Sigmoid colon (tissue), 7 donors: ENCODE results near the gene EIF4E2. TPM values are rescaled to one million over a fixed set of nuclear protein-coding genes. Genes with fewer than 3 reads are reported as not detected.

Source experiments
- DNase-seq: peaks from one replicate; pipeline ENCODE4 v3.0.0-alpha.2; 2019
- H3K27ac ChIP-seq, 4 donors: fragments of 200-600 bp; sonication (generic); one replicate each; pipeline ENCODE4 v1.5.1; 2016 to 2019; ENCODE audit warnings: mild to moderate bottlenecking in 1 of 4
- H3K27me3 ChIP-seq, 3 donors: fragments of 200-600 bp; sonication (generic); one replicate each; pipeline ENCODE4 v1.5.1; 2019; ENCODE audit warnings: mild to moderate bottlenecking in 1 of 3
- H3K36me3 ChIP-seq, 4 donors: fragments of 200-600 bp; sonication (generic); one replicate each; pipeline ENCODE4 v1.5.1; 2016 to 2019
- H3K4me1 ChIP-seq, 4 donors: fragments of 200-600 bp; sonication (generic); one replicate each; pipeline ENCODE4 v1.5.1; 2017 to 2019
- H3K4me3 ChIP-seq, 4 donors: fragments of 200-600 bp; sonication (generic); one replicate each; pipeline ENCODE4 v1.5.1; 2017 to 2019; ENCODE audit warnings: mild to moderate bottlenecking in 2 of 4, moderate library complexity in 1 of 4
- H3K9me3 ChIP-seq, 4 donors: fragments of 200-600 bp in 3 of 4; sonication (generic) in 3 of 4; one replicate each; pipeline versions ENCODE4 v1.5.1 to v1.6.1; 2013 to 2019
- EP300 ChIP-seq, 4 donors: sonication (generic); formaldehyde crosslinking; IDR thresholded peaks; one replicate each; pipeline ENCODE4 v1.6.1; 2017; ENCODE audit warnings: antibody characterized with exemption in 4 of 4
- POLR2A ChIP-seq, 2 donors: fragments of 450-650 bp; IDR thresholded peaks; one replicate each; pipeline ENCODE4 v1.6.1; 2016; ENCODE audit warnings: antibody characterized with exemption in 2 of 2, mild to moderate bottlenecking in 2 of 2, moderate library complexity in 2 of 2
- POLR2AphosphoS5 ChIP-seq, 4 donors: sonication (generic); formaldehyde crosslinking; IDR thresholded peaks; one replicate each; pipeline ENCODE4 v1.6.1; 2017; ENCODE audit warnings: antibody characterized with exemption in 4 of 4
- WGBS, 2 donors: extraction: QIAGEN DNeasy Blood & Tissue Kit; methylation state at CpG; one replicate each; pipeline ENCODE4 v1.1.7; 2013; 5-methylcytosine and 5-hydroxymethylcytosine counted together
- intact Hi-C: fragments of 100-400 bp; cut with DNase I; formaldehyde crosslinking; loops from one replicate; pipeline ENCODE4 v1.15.1; 2023
- polyA plus RNA-seq, 3 donors: library from polyadenylated mRNA; stranded (reverse); fragments of 200-250 nt; gene quantifications; one replicate each; pipeline ENCODE4 v1.2.3, GENCODE V29; 2013
- total RNA-seq, 4 donors: library from RNA; depleted of rRNA; stranded (reverse); fragments of >200 nt; gene quantifications; one replicate each; pipeline ENCODE4 v1.1.0, GENCODE V29; 2016
- TF ChIP-seq, protein P1 (sequence below), 4 experiments: fragments of 450-650 bp in 3 of 4; fragments of 200-600 bp in 1 of 4; IDR thresholded peaks; one replicate each; pipeline ENCODE4 v1.5.1; 2016 to 2019; ENCODE audit warnings: antibody characterized with exemption in 4 of 4, mild to moderate bottlenecking in 3 of 4, moderate library complexity in 2 of 4
- donor health status: healthy with polysubstance abuse.
- donor health status: Bipolar disorder and iron deficiency.
- donor health status: healthy.

The EIF4E2 gene
- total and polyA plus RNA-seq, 7 donors = 42.5 to 131 (median 55.1) TPM

DNA sequence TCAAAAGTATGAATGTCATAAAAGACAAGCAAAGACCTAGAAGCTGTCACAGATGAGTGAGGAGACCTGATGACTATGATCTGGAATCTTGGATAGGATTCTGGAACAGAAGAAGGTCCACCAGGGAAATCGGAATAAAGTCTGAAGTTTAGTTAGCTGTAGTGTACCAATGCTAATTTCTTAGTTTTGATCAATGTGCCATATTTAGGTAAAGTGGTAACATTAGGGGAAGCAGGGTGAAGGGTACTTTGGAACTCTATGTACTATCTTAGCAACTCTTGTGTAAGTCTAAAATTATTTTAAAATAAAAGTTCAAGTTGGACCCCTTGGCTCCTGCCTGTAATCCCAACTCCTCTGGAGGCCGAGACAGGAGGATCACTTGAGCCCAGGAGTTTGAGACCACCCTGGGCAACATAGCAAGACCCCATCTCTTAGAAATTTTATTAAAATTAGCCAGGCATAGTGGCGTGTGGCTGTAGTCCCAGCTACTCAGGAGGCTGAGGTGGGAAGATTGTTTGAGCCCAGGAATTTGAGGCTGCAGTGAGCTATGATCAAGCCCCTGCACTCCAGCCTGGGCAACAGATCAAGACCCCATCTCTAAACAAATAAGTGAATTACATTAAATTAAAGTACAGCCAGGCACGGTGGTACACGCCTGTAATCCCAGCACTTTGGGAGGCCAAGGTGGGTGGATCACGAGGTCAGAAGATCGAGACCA is 47.0 kb downstream of the EIF4E2 start:
- Histone ChIP-seq H3K27ac (no peak overlapping the region), H3K27me3 (no peaks in the 10 kb centered on the region), H3K9me3 (no peaks in the 10 kb centered on the region), H3K36me3 (no peaks in the 10 kb centered on the region), H3K4me1 (peaks cover 0 to 18% (median 14%) of the 10 kb centered on the region in 4 donors), H3K4me3 (no peak overlapping the region)
- intact Hi-C loops = no loop called here
- no peak for DNase-seq
- TF ChIP-seq, protein P1, sequence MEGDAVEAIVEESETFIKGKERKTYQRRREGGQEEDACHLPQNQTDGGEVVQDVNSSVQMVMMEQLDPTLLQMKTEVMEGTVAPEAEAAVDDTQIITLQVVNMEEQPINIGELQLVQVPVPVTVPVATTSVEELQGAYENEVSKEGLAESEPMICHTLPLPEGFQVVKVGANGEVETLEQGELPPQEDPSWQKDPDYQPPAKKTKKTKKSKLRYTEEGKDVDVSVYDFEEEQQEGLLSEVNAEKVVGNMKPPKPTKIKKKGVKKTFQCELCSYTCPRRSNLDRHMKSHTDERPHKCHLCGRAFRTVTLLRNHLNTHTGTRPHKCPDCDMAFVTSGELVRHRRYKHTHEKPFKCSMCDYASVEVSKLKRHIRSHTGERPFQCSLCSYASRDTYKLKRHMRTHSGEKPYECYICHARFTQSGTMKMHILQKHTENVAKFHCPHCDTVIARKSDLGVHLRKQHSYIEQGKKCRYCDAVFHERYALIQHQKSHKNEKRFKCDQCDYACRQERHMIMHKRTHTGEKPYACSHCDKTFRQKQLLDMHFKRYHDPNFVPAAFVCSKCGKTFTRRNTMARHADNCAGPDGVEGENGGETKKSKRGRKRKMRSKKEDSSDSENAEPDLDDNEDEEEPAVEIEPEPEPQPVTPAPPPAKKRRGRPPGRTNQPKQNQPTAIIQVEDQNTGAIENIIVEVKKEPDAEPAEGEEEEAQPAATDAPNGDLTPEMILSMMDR (IDR thresholded peaks at IDR 0.05) = no peak
- TF ChIP-seq EP300 (IDR thresholded peaks at IDR 0.05) (no peak), POLR2A (IDR thresholded peaks at IDR 0.05) (no peak), POLR2AphosphoS5 (IDR thresholded peaks at IDR 0.05) (no peak)
- 81 to 95% methylated on average over 7 of the region's 7 CpGs for WGBS, 2 donors

GRCh38 chr2:232598293-232598692 is 47.8 kb downstream of the EIF4E2 start:
- intact Hi-C loops = no loop called here
- 89 to 90% methylated on average over 4 of the region's 4 CpGs for WGBS, 2 donors

GRCh38 chr2:232600053-232600773 is 49.7 kb downstream of the EIF4E2 start:
- H3K36me3 ChIP-seq = no peaks in the 10 kb centered on the region
- 90 to 92% methylated on average over 17 of the region's 17 CpGs for WGBS, 2 donors
- no peaks in the 10 kb centered on the region for H3K4me1 ChIP-seq
- H3K27ac ChIP-seq = no peak overlapping the region
- DNase-seq = no peak
- H3K27me3 ChIP-seq = no peaks in the 10 kb centered on the region
- no peak overlapping the region for H3K4me3 ChIP-seq
- no peaks in the 10 kb centered on the region for H3K9me3 ChIP-seq
- TF ChIP-seq POLR2A (IDR thresholded peaks at IDR 0.05) = no peak
- TF ChIP-seq EP300 (IDR thresholded peaks at IDR 0.05) = no peak
- TF ChIP-seq, protein P1 (IDR thresholded peaks at IDR 0.05) = no peak
- intact Hi-C loops = loop anchor here (10.0 kb wide), 1 partner anchor 845 kb away; no protein-coding TSS in a partner anchor

More at GRCh38 chr2:232598293-232598692, 47.8 kb downstream of the EIF4E2 start:
- no peaks in the 10 kb centered on the region for H3K9me3 ChIP-seq
- no peak overlapping the region for H3K4me3 ChIP-seq
- peaks cover 0 to 10% (median 6%) of the 10 kb centered on the region in 4 donors for H3K4me1 ChIP-seq
- TF ChIP-seq POLR2AphosphoS5 (IDR thresholded peaks at IDR 0.05) = no peak
- TF ChIP-seq POLR2A (IDR thresholded peaks at IDR 0.05) = no peak
- TF ChIP-seq EP300 (IDR thresholded peaks at IDR 0.05) = no peak
- TF ChIP-seq, protein P1 (IDR thresholded peaks at IDR 0.05) = no peak
- H3K27me3 ChIP-seq = no peaks in the 10 kb centered on the region
- no peak overlapping the region for H3K27ac ChIP-seq
- peak; percentile 17 for DNase-seq
- H3K36me3 ChIP-seq = no peaks in the 10 kb centered on the region

- DNase-seq = no peak
- H3K27ac ChIP-seq = no peak overlapping the region
- intact Hi-C loops = loop anchor here (10.0 kb wide), 1 partner anchor 842 kb away; no protein-coding TSS in a partner anchor
- H3K4me3 ChIP-seq = no peak overlapping the region
- H3K4me1 ChIP-seq = peaks cover 0 to 8% (median 4%) of the 10 kb centered on the region in 4 donors
- no peaks in the 10 kb centered on the region for H3K36me3 ChIP-seq
- H3K27me3 ChIP-seq = no peaks in the 10 kb centered on the region
- TF ChIP-seq POLR2AphosphoS5 (IDR thresholded peaks at IDR 0.05) (no peak), POLR2A (IDR thresholded peaks at IDR 0.05) (no peak), EP300 (IDR thresholded peaks at IDR 0.05) (no peak)
- TF ChIP-seq, protein P1 (IDR thresholded peaks at IDR 0.05) = no peak
- H3K9me3 ChIP-seq = no peaks in the 10 kb centered on the region
- WGBS, 2 donors = 72 to 89% methylated on average over 3 of the region's 3 CpGs
These were observed 52.8 kb downstream of the EIF4E2 start for GRCh38 chr2:232603283-232603682.
